IPS-20b (cell line): ENCODE data around the gene C14orf132.

Experiments
- H3K27ac ChIP-seq: one replicate; pipeline ENCODE4 v1.5.1; 2013; ENCODE audit warnings: low read length
- H3K27me3 ChIP-seq: 2 replicates; pipeline ENCODE4 v1.6.1; 2013; ENCODE audit warnings: mild to moderate bottlenecking, low read length, inconsistent platforms; ENCODE audit not compliant: insufficient read depth
- H3K36me3 ChIP-seq: 2 replicates; pipeline ENCODE4 v1.6.1; 2013; ENCODE audit warnings: low read depth, mild to moderate bottlenecking, inconsistent platforms, low read length, moderate library complexity; ENCODE audit not compliant: insufficient read depth
- H3K4me1 ChIP-seq: 2 replicates; pipeline ENCODE4 v1.6.1; 2013; ENCODE audit warnings: mild to moderate bottlenecking, control low read depth, inconsistent platforms, low read length, moderate library complexity; ENCODE audit not compliant: insufficient read depth
- H3K4me3 ChIP-seq: 2 replicates; pipeline ENCODE4 v1.5.1; 2013; ENCODE audit warnings: mild to moderate bottlenecking, low read length, inconsistent platforms
- H3K9ac ChIP-seq: 2 replicates; pipeline ENCODE4 v1.6.1; 2013; ENCODE audit warnings: low read depth, mild to moderate bottlenecking, inconsistent platforms, low read length, moderate library complexity
- H3K9me3 ChIP-seq: 2 replicates; pipeline ENCODE4 v1.6.1; 2013; ENCODE audit warnings: mild to moderate bottlenecking, low read depth, low read length, inconsistent platforms; ENCODE audit not compliant: insufficient read depth

Gene C14orf132

DNA sequence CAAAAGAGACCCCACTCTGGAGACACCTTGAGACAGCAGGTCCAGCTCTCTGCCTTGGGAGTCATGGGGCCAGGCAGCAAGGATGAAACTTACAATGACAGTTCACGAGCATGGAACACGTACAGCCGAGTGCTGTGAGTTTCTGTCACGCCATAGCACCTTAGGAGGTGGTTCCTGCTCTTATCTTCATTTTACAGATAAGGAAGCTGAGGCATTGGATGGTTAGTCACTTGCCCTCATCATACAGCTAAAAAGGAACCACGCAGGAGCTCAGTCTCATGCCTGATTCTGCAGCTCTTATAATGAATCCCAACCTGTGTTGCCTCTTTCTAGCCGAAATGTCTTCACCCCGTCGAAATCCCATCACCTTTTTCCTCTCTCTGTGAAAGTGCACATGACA lies 39.9 kb downstream of the C14orf132 start:
- Histone ChIP-seq H3K4me1 (0 out of 2 replicates have a peak, but pooled peaks cover 4% of the 10 kb centered on the region), H3K27me3 (no peaks in the 10 kb centered on the region), H3K36me3 (no peaks in the 10 kb centered on the region), H3K27ac (no peak overlapping the region), H3K9ac (no peak overlapping the region), H3K4me3 (no peak overlapping the region), H3K9me3 (no peaks in the 10 kb centered on the region)

DNA sequence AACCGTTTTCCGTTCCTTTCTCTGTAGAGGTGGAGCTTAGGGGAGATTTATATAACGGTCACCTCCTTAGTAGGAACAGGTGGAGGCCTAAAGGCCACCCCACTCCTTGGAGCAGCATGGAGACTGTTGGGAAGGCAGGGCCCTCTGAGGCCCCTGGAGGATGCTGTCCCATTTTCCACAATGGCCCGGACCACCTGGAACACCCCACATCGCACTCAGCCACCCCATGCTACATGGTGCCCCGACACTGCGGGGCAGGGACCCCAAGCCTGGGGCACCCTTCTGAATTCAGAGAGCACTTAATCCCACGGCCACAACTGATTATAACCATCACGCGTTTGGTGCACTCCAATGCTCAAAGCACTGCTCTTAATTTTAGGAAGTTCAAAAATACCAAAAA lies 41.4 kb downstream of the C14orf132 start:
- Histone ChIP-seq H3K27me3 (no peaks in the 10 kb centered on the region), H3K4me1 (0 out of 2 replicates have a peak, but pooled peaks cover 4% of the 10 kb centered on the region), H3K36me3 (no peaks in the 10 kb centered on the region), H3K9ac (no peak overlapping the region), H3K4me3 (no peak overlapping the region), H3K27ac (no peak overlapping the region), H3K9me3 (no peaks in the 10 kb centered on the region)

DNA sequence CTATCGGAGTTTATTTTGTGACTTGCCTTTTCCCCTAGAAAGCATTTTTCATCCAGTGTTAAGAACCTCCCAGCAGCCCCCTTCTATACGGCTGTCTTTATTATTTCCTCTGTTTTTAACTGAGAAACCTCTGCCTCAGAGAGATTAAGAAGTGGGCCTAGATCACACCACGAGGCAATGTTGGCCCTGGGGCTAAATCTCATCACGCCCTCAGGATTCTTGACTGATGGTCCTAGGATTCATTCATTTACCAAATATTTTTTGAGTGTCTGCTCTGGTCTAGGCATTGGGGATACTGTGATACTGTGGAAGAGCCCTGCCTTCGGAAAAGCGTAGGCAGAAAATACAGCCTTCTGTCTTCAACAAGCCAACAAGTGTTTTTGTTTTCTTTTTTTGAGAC lies 42.1 kb downstream of the C14orf132 start:
- peaks cover 2% of the 10 kb centered on the region; the same call in 1 of the 2 replicates for H3K36me3 ChIP-seq
- no peak overlapping the region for H3K9ac ChIP-seq
- no peak overlapping the region for H3K4me3 ChIP-seq
- H3K4me1 ChIP-seq, result 0 out of 2 replicates have a peak, but pooled peaks cover 4% of the 10 kb centered on the region
- no peak overlapping the region for H3K27ac ChIP-seq
- H3K9me3 ChIP-seq, result no peaks in the 10 kb centered on the region
- no peaks in the 10 kb centered on the region for H3K27me3 ChIP-seq

DNA sequence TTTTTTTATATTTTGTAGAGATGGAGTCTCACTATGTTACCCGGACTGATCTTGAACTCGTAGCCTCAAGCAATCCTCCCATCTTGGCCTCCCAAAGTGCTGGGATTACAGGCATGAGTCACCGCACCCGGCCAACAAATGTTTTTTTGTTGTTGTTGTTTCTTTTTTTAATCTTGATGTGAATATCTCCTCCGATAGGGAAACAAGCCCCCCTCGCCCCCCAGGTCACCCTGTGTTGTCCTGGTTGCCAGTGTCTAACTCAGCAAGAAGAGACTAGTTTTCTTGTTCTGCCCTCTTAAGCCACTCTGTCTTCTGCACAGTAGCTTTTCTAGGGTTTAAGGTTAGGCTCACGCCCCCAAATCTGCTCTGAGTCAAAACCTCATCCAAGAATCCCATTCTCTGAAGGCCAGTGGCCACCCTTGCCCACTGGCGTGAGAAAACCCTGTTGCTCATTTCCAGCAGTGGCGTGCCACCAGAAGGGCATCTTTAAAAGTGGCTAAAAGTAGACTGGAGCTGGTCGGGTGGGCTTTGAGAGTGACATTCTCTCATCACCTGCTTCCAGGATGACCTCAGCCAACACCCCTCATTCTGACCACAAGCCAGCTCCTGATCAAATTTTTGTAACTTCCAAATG lies 42.7 kb downstream of the C14orf132 start:
- Histone ChIP-seq H3K36me3 (peaks cover 8% of the 10 kb centered on the region; the same call in 1 of the 2 replicates), H3K4me3 (no peak overlapping the region), H3K9me3 (no peaks in the 10 kb centered on the region), H3K9ac (no peak overlapping the region), H3K27ac (no peak overlapping the region), H3K27me3 (no peaks in the 10 kb centered on the region), H3K4me1 (0 out of 2 replicates have a peak, but pooled peaks cover 4% of the 10 kb centered on the region)

DNA sequence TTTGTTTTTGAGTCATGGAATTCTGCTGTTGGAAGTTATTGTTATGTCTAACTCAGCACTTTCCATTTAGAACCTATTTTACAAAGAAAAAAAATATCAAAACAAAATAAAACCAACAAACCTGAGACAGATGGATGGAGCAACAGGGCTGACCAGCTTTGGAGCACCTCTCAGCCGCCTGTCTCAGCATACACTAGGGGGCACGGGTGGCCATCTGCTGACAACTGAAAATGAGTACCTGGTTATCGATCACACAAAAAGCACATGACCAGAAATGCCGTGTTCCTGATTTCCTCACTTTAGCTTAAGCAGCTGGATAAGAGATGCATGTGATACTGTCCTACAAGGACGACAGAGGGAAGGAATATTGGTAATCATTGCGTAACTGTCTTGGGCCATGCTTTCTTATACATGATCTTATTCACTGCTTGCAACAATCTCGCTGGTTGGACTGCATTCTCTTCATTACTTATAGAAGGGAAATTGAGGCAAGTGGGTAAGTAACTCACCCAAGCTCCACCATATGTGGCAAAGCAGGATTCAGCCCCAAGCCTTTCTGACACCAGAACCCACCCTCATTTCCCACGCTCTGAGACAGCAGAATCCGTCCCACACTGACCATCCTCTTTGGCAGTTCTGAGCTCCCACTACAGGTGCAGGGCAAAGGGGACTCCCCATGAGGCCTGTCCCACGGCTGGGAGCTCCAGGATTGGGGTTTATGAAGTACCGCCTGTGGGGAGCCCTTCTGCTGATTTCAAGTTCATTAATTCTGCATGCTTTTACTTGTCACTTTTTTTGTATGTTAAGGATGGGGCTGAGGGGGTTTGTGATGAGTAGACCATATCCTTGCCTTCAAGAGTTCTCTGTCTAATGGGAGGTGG lies 43.5 kb downstream of the C14orf132 start:
- peaks cover 16% of the 10 kb centered on the region for H3K36me3 ChIP-seq
- H3K27me3 ChIP-seq, result no peaks in the 10 kb centered on the region
- H3K27ac ChIP-seq, result no peak overlapping the region
- 0 out of 2 replicates have a peak, but pooled peaks cover 4% of the 10 kb centered on the region for H3K4me1 ChIP-seq
- H3K9me3 ChIP-seq, result no peaks in the 10 kb centered on the region
- H3K9ac ChIP-seq, result no peak overlapping the region
- no peak overlapping the region for H3K4me3 ChIP-seq

DNA sequence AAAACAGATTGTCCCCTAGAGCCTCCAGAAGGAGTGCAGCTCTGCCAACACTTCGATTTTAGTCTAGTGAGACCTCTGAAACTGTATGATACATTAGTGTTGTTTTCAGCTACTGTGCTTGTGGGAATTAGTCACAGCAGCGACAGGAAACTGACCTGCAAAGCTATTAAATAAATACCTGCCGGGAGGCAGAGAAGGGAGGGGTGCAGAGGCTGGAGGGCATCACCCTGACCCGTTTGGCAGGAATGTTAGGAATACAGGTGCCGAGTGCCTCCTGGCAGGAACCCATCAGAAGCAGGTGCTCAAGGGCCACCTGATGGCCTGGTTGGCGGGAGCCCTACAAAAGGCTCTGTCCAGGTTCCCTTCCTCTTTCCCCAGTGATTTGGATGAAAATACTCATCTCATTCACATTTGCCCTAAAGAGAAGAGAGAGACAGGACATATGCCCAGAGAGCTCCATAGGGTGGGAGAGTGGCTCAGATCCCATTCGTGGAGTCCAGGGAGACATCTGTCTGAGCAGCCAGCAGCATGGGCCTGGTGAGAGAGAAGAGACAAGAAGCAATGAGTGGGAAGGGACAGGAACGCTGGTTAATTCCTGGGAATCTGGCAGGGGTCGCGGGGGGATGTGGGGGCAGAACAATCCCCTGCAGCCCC lies 44.6 kb downstream of the C14orf132 start:
- Histone ChIP-seq H3K9me3 (no peaks in the 10 kb centered on the region), H3K4me3 (no peak overlapping the region), H3K27ac (no peak overlapping the region), H3K9ac (no peak overlapping the region), H3K27me3 (no peaks in the 10 kb centered on the region), H3K4me1 (0 out of 2 replicates have a peak, but pooled peaks cover 4% of the 10 kb centered on the region), H3K36me3 (peaks cover 26% of the 10 kb centered on the region)

DNA sequence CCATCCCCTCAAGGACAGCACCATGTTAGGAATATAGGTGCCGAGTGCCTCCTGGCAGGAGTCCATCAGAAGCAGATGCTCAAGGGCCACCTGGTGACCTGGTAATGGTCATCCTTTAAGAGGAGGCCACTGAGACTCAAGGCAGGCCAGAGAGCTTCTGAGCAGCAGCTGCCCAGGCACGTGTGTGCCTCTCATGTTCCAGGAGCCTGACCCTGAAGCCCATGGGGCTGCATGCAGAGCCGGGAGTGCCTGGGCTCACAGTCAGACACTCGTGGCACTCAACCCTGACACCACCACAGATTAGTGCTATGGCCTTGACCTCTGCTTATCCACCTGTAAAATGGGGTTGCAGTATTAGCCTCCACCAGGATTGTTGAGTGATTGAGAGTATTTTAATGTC lies 45.6 kb downstream of the C14orf132 start:
- H3K4me3 ChIP-seq, result no peak overlapping the region
- peaks cover 26% of the 10 kb centered on the region for H3K36me3 ChIP-seq
- no peak overlapping the region for H3K9ac ChIP-seq
- no peak overlapping the region for H3K27ac ChIP-seq
- 0 out of 2 replicates have a peak, but pooled peaks cover 4% of the 10 kb centered on the region for H3K4me1 ChIP-seq
- H3K27me3 ChIP-seq, result no peaks in the 10 kb centered on the region
- no peaks in the 10 kb centered on the region for H3K9me3 ChIP-seq

DNA sequence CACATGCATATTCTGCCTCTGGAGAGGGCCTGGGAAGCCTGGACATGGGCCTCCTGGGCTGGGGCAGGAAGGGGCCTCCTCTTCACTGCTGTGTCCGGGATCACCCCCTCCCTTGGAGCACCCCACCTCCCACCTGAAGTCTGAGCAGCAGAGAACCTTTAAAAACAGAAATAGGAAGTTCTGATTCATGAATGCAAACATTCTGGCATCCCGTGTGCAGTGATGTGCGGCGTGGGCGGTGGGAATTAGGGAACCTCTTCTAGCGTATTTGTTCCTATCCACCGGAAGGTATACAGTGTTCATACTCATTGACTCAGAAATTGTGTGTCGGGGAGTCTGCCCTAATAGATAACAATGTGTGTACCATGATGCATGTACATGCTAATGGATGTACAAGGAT lies 46.2 kb downstream of the C14orf132 start:
- Histone ChIP-seq H3K27ac (no peak overlapping the region), H3K27me3 (no peaks in the 10 kb centered on the region), H3K36me3 (peaks cover 26% of the 10 kb centered on the region), H3K9ac (no peak overlapping the region), H3K4me3 (no peak overlapping the region), H3K4me1 (0 out of 2 replicates have a peak, but pooled peaks cover 4% of the 10 kb centered on the region), H3K9me3 (no peaks in the 10 kb centered on the region)

DNA sequence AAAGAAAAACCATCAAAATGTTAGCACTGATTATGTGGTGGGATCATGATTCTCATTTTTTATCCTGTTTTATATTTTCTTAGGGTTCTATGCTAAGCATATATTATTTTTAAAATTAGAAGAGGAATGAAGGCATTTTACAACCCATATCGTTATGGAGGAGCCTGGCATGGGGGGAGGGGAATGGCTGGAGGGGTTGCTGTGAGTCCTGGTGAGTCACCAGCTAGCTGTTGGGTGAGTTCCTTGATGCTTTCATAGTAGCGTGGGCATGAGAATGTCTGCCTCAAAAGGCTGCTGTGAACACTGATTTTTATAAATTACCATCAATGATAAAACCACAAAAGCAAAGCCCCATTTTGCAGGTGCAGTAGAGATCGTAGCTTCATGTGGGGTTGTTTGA lies 46.9 kb downstream of the C14orf132 start:
- H3K27ac ChIP-seq, result no peak overlapping the region
- H3K4me3 ChIP-seq, result no peak overlapping the region
- 0 out of 2 replicates have a peak, but pooled peaks cover 4% of the 10 kb centered on the region for H3K4me1 ChIP-seq

DNA sequence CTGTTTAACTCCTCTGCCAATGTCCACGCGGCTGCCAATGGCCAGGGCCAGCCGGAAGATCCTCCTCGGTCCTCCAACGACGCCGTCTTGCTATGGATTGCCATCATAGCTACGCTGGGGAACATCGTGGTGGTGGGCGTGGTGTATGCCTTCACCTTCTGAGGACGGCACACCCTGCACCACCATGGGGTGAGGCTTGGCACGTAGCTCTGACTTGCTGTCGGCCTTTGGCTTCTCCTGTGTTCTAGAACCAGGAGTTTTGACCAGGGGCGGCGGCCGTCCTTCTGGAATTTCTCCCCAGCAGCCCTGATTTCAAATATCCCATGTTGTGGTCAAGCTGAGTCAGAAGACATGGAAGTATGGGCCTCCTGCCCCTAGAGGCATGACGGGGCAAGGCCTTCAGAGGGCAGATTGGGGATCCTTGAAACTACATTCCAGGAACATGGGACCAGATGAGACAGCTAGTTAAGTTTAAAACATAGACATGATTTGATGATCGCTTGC lies 47.5 kb downstream of the C14orf132 start:
- H3K27ac ChIP-seq, result no peak overlapping the region
- peaks cover 26% of the 10 kb centered on the region for H3K36me3 ChIP-seq
- H3K9me3 ChIP-seq, result no peaks in the 10 kb centered on the region
- H3K4me1 ChIP-seq, result 0 out of 2 replicates have a peak, but pooled peaks cover 4% of the 10 kb centered on the region
- H3K4me3 ChIP-seq, result no peak overlapping the region
- H3K9ac ChIP-seq, result no peak overlapping the region
- H3K27me3 ChIP-seq, result no peaks in the 10 kb centered on the region

More for the DNA sequence above, 46.9 kb downstream of the C14orf132 start:
- Histone ChIP-seq H3K27me3 (no peaks in the 10 kb centered on the region), H3K36me3 (peaks cover 26% of the 10 kb centered on the region), H3K9me3 (no peaks in the 10 kb centered on the region), H3K9ac (no peak overlapping the region)

DNA sequence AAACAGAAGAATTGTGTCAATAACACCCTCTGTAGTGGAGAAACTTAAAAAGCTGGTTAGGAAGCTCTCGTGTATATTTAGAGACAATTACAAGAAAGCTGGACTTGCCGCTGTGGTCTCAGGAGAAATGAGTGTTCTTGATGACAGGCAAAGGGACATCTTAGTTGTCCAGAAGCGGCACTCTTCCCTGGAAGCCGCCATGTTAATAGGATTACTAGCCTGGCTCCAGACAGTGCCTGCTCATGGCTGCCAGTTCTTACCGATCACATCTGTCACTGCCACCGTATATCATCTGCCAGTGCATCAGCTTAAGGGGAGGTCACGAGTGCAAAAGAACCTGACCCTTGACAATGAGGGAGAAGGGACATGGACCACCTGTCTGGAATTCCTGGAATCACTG lies 48.9 kb downstream of the C14orf132 start:
- Histone ChIP-seq H3K9ac (no peak overlapping the region), H3K4me1 (0 out of 2 replicates have a peak, but pooled peaks cover 4% of the 10 kb centered on the region), H3K36me3 (peaks cover 26% of the 10 kb centered on the region), H3K27ac (no peak overlapping the region), H3K4me3 (no peak overlapping the region), H3K27me3 (no peaks in the 10 kb centered on the region), H3K9me3 (no peaks in the 10 kb centered on the region)
